Thyroid gland (tissue), 4 donors: Measurements from ENCODE around the gene SPATA9. TPM values are rescaled to one million over a fixed set of nuclear protein-coding genes. Genes with fewer than 3 reads are reported as not detected.

Source experiments
- DNase-seq, 2 donors: peaks; one replicate each; pipeline ENCODE4 v3.0.0-alpha.2; 2019
- H3K27ac ChIP-seq, 3 donors: fragments of 200-600 bp; sonication (generic); 1 replicate in 2 of 3; 2 replicates in 1 of 3; pipeline ENCODE4 v1.5.1; 2016 to 2019; ENCODE audit warnings: mild to moderate bottlenecking in 1 of 3, moderate library complexity in 1 of 3
- H3K27me3 ChIP-seq: fragments of 200-600 bp; sonication (generic); one replicate; pipeline ENCODE4 v1.5.1; 2019
- H3K36me3 ChIP-seq, 2 donors: fragments of 200-600 bp; sonication (generic); one replicate each; pipeline ENCODE4 v1.5.1; 2016 to 2019
- H3K4me1 ChIP-seq, 2 donors: fragments of 200-600 bp; sonication (generic); one replicate each; pipeline ENCODE4 v1.5.1; 2017 to 2019
- H3K4me3 ChIP-seq, 3 donors: fragments of 200-600 bp; sonication (generic); replicated peaks in 1 of 3; 1 replicate in 2 of 3; 2 replicates in 1 of 3; pipeline ENCODE4 v1.5.1; 2016; ENCODE audit warnings: mild to moderate bottlenecking in 1 of 3
- H3K9me3 ChIP-seq: fragments of 200-600 bp; sonication (generic); one replicate; pipeline ENCODE4 v1.5.1; 2017
- CTCF ChIP-seq, 6 experiments: fragments of 200-600 bp in 3 of 6; fragments of 450-650 bp in 3 of 6; sonication (generic) in 3 of 6; IDR thresholded peaks; one replicate each; pipeline ENCODE4 v1.5.1; 2016 to 2019; ENCODE audit warnings: antibody characterized with exemption in 6 of 6, mild to moderate bottlenecking in 2 of 6, inconsistent platforms in 1 of 6, moderate library complexity in 1 of 6
- POLR2A ChIP-seq, 2 donors: fragments of 450-650 bp; IDR thresholded peaks; one replicate each; pipeline ENCODE4 v1.6.1; 2017; ENCODE audit warnings: antibody characterized with exemption in 2 of 2, mild to moderate bottlenecking in 2 of 2, moderate library complexity in 1 of 2
- WGBS, 2 donors: methylation state at CpG; one replicate each; pipeline ENCODE4 v1.1.5; 2017; 5-methylcytosine and 5-hydroxymethylcytosine counted together
- intact Hi-C: fragments of 100-400 bp; cut with DNase I; formaldehyde crosslinking; loops from one replicate; pipeline ENCODE4 v1.15.1; 2023
- total RNA-seq, 4 donors: library from RNA; depleted of rRNA; stranded (reverse); fragments of >200 nt; gene quantifications; one replicate each; pipeline ENCODE4 v1.2.3, GENCODE V29; 2016

SPATA9 gene
- total RNA-seq, 4 donors from 2014 or later: not detected

- no peak for DNase-seq
- no peaks in the 10 kb centered on the region for H3K27me3 ChIP-seq
- H3K4me3 ChIP-seq: no peak overlapping the region
- no peak overlapping the region for H3K27ac ChIP-seq
- H3K4me1 ChIP-seq: no peaks in the 10 kb centered on the region
- H3K9me3 ChIP-seq: no peaks in the 10 kb centered on the region
- WGBS, 2 donors: 65 to 95% methylated on average over 1 of the region's 1 CpG
- intact Hi-C loops: no loop called here
- H3K36me3 ChIP-seq: no peaks in the 10 kb centered on the region
- no peak for TF ChIP-seq CTCF (IDR thresholded peaks at IDR 0.05)
- TF ChIP-seq POLR2A (IDR thresholded peaks at IDR 0.05): no peak
Measured at GRCh38 chr5:95626701-95627100, 56.1 kb downstream of the SPATA9 start.

GRCh38 chr5:95624368-95624767 lies 58.4 kb downstream of the SPATA9 start:
- no peak for TF ChIP-seq CTCF (IDR thresholded peaks at IDR 0.05)
- TF ChIP-seq POLR2A (IDR thresholded peaks at IDR 0.05): no peak
- intact Hi-C loops: no loop called here
- no peaks in the 10 kb centered on the region for H3K27me3 ChIP-seq
- no peaks in the 10 kb centered on the region for H3K9me3 ChIP-seq
- H3K27ac ChIP-seq: no peak overlapping the region
- H3K36me3 ChIP-seq: no peaks in the 10 kb centered on the region
- H3K4me1 ChIP-seq: peaks cover 5 to 20% of the 10 kb centered on the region in 2 donors
- 98 to 99% methylated on average over 2 of the region's 2 CpGs for WGBS, 2 donors
- no peak for DNase-seq
- no peak overlapping the region for H3K4me3 ChIP-seq

GRCh38 chr5:95623706-95624105 lies 59.1 kb downstream of the SPATA9 start:
- intact Hi-C loops: no loop called here
- Histone ChIP-seq H3K9me3 (no peaks in the 10 kb centered on the region), H3K27me3 (no peaks in the 10 kb centered on the region), H3K4me3 (no peak overlapping the region), H3K4me1 (peaks cover 9 to 20% of the 10 kb centered on the region in 2 donors), H3K36me3 (no peaks in the 10 kb centered on the region), H3K27ac (no peak overlapping the region)
- no peak for DNase-seq
- TF ChIP-seq CTCF (IDR thresholded peaks at IDR 0.05): no peak
- TF ChIP-seq POLR2A (IDR thresholded peaks at IDR 0.05): no peak
- 96 to 98% methylated on average over 5 of the region's 5 CpGs for WGBS, 2 donors

- Histone ChIP-seq H3K9me3 (no peaks in the 10 kb centered on the region), H3K4me3 (no peak overlapping the region), H3K27ac (no peak overlapping the region), H3K27me3 (no peaks in the 10 kb centered on the region), H3K36me3 (no peaks in the 10 kb centered on the region), H3K4me1 (peaks cover 9 to 20% of the 10 kb centered on the region in 2 donors)
- no peak for DNase-seq
- intact Hi-C loops: no loop called here
- WGBS, 2 donors: 78% methylated on average over 8 of the region's 8 CpGs
- TF ChIP-seq CTCF (IDR thresholded peaks at IDR 0.05) (no peak), POLR2A (IDR thresholded peaks at IDR 0.05) (no peak)
Measured at GRCh38 chr5:95621839-95622629, 60.8 kb downstream of the SPATA9 start.
